CMK (cell line): ENCODE measurements around the gene FSTL3.
A peak's percentile ranks its signal among the peaks of the same experiment; 100 is the strongest.
"Not testable (repeated sequence)": the region's sequence is repeated elsewhere in the genome, so short reads cannot be mapped to it uniquely, and the experiment has no call there.

Source experiments
- DNase-seq: peaks from one replicate; pipeline ENCODE4 v3.0.0-alpha.2; 2010; ENCODE audit warnings: low read depth

FSTL3 gene

GRCh38 chr19:661427-662196, 14.6 kb upstream of the FSTL3 start:
- no peak for DNase-seq

GRCh38 chr19:662207-662961, 13.8 kb upstream of the FSTL3 start:
- DNase-seq = no peak

- peak; percentile 79 for DNase-seq
Measured at GRCh38 chr19:662962-663681, 13.1 kb upstream of the FSTL3 start, which contains the start of gene RNF126. Gene RNF126 (minus strand): TSS chr19:663214. CDS start chr19:663121, 93 bp downstream.

- no peak for DNase-seq
Measured at GRCh38 chr19:663682-664117, 12.5 kb upstream of the FSTL3 start.

GRCh38 chr19:664913-665443, 11.2 kb upstream of the FSTL3 start:
- DNase-seq = peak; percentile 64

GRCh38 chr19:666985-667573, 9.1 kb upstream of the FSTL3 start:
- not testable (repeated sequence) for DNase-seq

- DNase-seq = peak; percentile 93
Measured at GRCh38 chr19:668675-669434, 7.3 kb upstream of the FSTL3 start.

- no peak for DNase-seq
Measured at GRCh38 chr19:670609-671075, 5.5 kb upstream of the FSTL3 start.

- no peak for DNase-seq
Measured at GRCh38 chr19:674282-675151, 1.7 kb upstream of the FSTL3 start.

GRCh38 chr19:676007-676338, 219 bp upstream of the FSTL3 start:
- no peak for DNase-seq

GRCh38 chr19:677201-677600, 1.0 kb downstream of the FSTL3 start:
- DNase-seq = no peak

- no peak for DNase-seq
Measured at GRCh38 chr19:677601-678436, 1.6 kb downstream of the FSTL3 start.

- no peak for DNase-seq
Measured at GRCh38 chr19:678791-679388, 2.7 kb downstream of the FSTL3 start.

- no peak for DNase-seq
Measured at GRCh38 chr19:679418-680286, 3.5 kb downstream of the FSTL3 start.

- DNase-seq = peak; percentile 98
Measured at GRCh38 chr19:680287-681028, 4.3 kb downstream of the FSTL3 start.

- peak; percentile 91 for DNase-seq
Measured at GRCh38 chr19:681029-682019, 5.1 kb downstream of the FSTL3 start.
